Gastroesophageal sphincter (tissue), 3 donors: ENCODE data around the gene ING2.

ENCODE experiments used
- CTCF ChIP-seq, 4 experiments: fragments of 200-600 bp in 2 of 4; fragments of 450-650 bp in 2 of 4; sonication (generic) in 1 of 4; IDR thresholded peaks; one replicate each; pipeline ENCODE4 v1.5.1; 2017 to 2019; ENCODE audit warnings: antibody characterized with exemption in 4 of 4, mild to moderate bottlenecking in 2 of 4, moderate library complexity in 2 of 4
- EP300 ChIP-seq: sonication (generic); formaldehyde crosslinking; IDR thresholded peaks from one replicate; pipeline ENCODE4 v1.6.1; 2017; ENCODE audit warnings: antibody characterized with exemption, mild to moderate bottlenecking

DNA sequence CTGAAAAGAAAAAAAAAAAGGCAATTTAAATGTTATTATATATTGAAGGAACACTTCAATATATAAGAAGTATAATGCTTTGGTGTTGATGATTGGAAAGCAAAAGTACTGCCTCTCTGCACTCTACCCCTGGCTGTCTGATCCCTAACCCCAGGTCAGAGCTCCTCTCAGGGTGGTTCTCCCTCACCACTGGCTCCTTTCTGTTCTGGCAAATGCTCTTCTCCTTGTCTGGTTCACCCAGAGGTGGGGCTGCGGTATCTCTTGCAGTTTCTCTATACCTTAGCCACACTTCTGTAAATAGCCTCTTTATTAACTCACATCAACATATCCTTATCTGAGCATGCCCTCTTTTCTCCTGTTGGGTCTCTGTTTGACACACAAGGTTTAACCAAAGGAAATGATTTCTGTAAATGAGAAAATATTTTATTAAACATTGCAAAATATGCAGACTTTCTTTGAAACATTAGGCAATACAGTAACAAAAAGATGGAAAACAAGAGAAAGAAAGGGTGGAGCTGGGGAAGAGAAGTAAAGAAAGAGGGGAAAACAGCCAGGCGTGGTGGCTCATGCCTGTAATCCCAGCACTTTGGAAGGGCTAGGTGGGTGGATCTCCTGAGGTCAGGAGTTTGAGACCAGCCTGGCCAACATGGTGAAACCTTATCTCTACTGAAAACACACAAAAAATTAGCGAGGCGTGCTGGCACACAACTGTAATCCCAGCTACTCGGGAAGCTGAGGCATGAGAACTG lies 45.7 kb downstream of the ING2 start:
- TF ChIP-seq CTCF (IDR thresholded peaks at IDR 0.05): no peak
- no peak for TF ChIP-seq EP300
